GM19463 (cell line): Measurements from ENCODE around the gene TMPRSS15.

ENCODE experiments used
- ATAC-seq: cut with Tn5 transposase; IDR thresholded peaks from one replicate; pipeline ENCODE4 v1.9.1; 2021; ENCODE audit warnings: mild to moderate bottlenecking, moderate library complexity; ENCODE audit not compliant: unreplicated experiment

The TMPRSS15 gene

DNA sequence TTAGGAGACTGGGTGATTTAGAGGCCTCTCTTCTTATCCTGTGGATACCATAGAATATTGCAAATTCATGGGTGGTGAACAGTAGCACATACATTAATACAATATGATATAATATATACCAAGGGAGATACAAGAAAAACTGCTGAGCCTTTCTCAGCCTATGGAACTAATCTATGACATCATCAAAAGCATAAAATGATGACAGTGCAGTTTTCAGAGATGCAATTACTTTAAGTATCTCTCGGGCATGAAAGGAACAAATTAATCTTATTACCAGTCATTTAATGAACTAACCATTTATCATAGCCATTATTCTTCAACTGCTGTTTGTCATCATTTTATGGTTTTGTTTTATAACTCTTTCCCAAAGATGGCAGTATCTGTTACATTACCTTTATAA is 155.4 kb downstream of the TMPRSS15 start:
- ATAC-seq = no peak

DNA sequence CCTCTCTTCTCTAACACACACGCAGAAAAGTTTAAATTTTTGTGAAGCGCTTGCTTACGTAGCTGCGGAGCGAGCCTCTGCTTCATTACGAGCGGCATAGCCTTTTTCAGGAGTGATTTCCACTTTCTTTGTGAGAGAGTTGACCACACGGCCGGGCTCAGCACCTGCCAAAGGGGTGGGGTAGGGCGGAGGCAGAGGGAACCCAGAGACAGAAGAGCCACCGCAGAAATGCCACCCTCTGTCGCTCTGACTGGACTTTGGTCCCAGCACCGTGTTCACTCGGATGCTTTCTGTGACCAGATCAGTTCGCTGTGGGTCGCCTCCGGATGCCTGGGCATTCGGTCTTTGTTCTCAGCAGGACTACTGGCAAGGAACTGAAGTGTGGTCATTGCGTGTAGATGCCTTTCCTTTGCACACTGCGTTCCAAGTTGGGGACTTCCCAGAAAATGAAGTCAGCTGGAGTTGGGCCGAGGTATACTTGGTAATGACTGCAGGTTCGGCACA is 158.1 kb downstream of the TMPRSS15 start:
- ATAC-seq = no peak

DNA sequence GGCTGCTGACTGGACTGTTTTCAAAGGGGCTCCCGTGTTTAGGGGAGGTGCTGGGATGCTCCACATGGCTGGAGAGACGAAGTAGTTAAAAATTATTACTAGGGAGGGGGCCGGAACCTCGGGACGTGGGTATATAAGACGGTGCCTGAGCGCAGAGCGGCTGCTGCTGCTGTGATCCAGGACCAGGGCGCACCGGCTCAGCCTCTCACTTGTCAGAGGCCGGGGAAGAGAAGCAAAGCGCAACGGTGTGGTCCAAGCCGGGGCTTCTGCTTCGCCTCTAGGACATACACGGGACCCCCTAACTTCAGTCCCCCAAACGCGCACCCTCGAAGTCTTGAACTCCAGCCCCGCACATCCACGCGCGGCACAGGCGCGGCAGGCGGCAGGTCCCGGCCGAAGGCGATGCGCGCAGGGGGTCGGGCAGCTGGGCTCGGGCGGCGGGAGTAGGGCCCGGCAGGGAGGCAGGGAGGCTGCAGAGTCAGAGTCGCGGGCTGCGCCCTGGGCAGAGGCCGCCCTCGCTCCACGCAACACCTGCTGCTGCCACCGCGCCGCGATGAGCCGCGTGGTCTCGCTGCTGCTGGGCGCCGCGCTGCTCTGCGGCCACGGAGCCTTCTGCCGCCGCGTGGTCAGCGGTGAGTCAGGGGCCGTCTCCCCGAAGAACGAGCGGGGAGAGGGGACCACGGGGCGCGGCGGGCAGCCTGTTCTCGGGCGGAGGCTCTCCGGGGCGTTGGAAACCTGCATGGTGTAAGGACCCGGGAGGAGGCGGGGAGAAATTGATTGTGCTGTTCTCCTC is 158.7 kb downstream of the TMPRSS15 start, which contains the start of gene CHODL:
CHODL (plus strand) TSS at position 163 of the 793 bp plus-strand sequence; CDS start at position 554, 391 bp downstream.
- ATAC-seq = no peak

DNA sequence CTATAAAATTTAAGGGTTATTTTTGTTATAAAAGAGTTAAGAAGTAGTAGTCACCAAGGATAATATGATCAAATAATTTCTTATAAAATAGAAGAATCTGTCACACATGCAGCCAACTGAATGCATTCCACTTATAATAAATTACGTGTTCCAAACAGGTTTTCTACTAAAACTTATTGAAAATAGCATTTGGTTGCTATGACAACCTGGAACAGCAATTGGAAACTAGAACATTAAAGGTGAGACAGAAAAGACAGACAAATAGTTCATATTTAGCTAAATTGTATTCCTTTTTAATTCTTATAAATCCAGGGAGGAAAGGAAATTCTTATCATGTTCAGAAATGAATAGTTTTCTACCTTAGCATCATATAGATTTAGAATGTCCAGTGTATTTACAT is 168.0 kb downstream of the TMPRSS15 start:
- no peak for ATAC-seq

DNA sequence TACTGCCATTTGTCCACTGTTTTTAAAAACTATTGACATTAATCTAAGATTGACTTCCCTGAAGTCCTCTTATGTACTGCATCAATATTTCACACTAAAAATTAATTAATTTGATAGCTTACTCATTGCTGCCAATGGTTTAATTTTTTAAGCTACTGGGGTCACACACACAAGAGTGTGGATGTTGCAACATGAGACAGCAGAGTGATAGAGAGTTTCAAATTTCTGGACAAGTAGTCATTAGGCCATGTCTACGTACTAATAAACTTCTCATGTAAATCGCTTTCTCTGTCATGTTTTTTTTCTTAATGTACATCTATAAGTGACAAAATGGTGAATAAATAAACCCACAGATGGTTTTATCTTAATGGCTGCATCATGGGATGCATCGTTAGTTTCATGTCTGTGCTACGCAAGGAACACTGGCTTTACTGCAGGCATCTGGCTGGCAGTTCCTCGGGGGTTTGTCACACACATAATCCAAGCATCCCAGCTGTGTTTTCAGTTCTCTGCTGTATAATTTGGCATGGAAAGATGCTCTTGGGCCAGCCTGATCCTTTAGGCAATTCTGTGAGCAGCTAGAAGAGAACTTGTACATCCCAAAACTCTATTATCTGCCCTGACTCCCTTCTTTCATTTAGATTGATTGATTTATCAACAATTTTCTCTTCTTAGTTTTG is 175.4 kb downstream of the TMPRSS15 start:
- no peak for ATAC-seq

DNA sequence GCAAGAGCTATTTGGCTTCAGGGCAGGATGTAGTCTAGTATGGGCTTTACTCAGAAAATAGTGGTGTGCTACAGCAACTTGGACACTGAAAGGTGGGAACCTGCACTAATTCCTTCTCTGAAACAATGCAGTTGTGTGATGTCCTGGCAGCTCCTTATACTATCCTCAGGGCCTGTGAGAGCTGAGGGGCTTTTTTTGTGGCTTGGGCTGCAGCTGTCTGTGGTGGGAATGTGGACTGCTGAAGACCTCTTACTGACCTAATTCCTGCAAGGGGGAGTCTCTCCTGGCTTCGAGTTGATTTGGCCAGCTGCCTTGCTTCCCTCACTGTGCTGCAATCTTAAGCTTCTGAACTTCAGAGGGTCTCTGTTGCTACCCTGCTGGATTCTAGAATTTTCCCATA is 181.2 kb downstream of the TMPRSS15 start:
- no peak for ATAC-seq

DNA sequence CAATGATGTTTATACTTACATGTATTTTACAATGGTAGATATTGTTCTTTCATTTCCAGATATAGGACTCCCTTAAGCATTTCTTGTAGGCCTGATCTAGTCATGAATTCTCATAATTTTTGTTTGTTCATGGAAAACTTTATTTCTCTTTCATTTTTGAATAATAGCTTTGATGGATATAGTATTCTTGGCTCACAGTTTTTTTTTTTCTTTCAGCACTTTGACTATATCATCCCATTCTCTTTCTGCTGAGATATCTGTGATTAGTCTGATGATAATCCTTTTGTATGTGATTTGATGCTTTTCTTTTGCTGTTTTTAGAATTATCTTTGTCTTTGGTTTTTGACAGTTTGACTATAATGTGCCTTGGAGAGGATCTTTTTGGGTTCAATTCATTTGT is 183.1 kb downstream of the TMPRSS15 start:
- no peak for ATAC-seq
